Caki2 (cell line): Measurements from ENCODE around the gene MTHFS. TPM values are rescaled to one million over a fixed set of nuclear protein-coding genes. Genes with fewer than 3 reads are reported as not detected.
"Not testable (repeated sequence)": the region's sequence is repeated elsewhere in the genome, so short reads cannot be mapped to it uniquely, and the experiment has no call there.

Experiments used
- DNase-seq: peaks from one replicate; pipeline ENCODE4 v3.0.0-alpha.2; 2015; ENCODE audit warnings: low read depth
- in situ Hi-C: cut with HindIII; loops from 2 replicates; pipeline ENCODE4 v1.10.0; 2016; ENCODE audit warnings: low sequenced_read_pairs, low pct_unique_long_range_greater_than_20kb, mixed read lengths
- total RNA-seq: library from RNA; depleted of rRNA; stranded (reverse); fragments of >200 nt; shearing (Covaris generic); gene quantifications from 2 replicates; pipeline ENCODE4 v1.2.3, GENCODE V29; 2014; ENCODE audit warnings: low replicate concordance; rRNA removed

MTHFS gene
- total RNA-seq: 58.6 and 70.3 TPM in 2 replicates

- in situ Hi-C loops: no loop called here
- DNase-seq: peak; percentile 88
These were observed at the start of gene MTHFS for GRCh38 chr15:79896634-79897379. MTHFS (minus strand) TSS chr15:79897014; CDS start chr15:79896988, 26 bp downstream.

GRCh38 chr15:79944622-79945021, 47.8 kb upstream of the MTHFS start:
- in situ Hi-C loops: no loop called here
- DNase-seq: no peak

- in situ Hi-C loops: no loop called here
- peak; percentile 47 for DNase-seq
These were observed 47.0 kb upstream of the MTHFS start for GRCh38 chr15:79943820-79944219.

GRCh38 chr15:79942741-79943481, 46.1 kb upstream of the MTHFS start:
- DNase-seq: peak; percentile 44
- in situ Hi-C loops: no loop called here

- DNase-seq: no peak
- in situ Hi-C loops: no loop called here
These were observed 42.6 kb upstream of the MTHFS start for GRCh38 chr15:79939399-79939798.

- in situ Hi-C loops: no loop called here
- DNase-seq: no peak
These were observed 41.3 kb upstream of the MTHFS start for GRCh38 chr15:79938143-79938542.

- DNase-seq, in situ Hi-C loops: not testable (repeated sequence)
These were observed 38.9 kb upstream of the MTHFS start for GRCh38 chr15:79935556-79936201.

GRCh38 chr15:79933231-79933630, 36.4 kb upstream of the MTHFS start:
- in situ Hi-C loops: no loop called here
- DNase-seq: no peak

GRCh38 chr15:79932447-79932846, 35.6 kb upstream of the MTHFS start:
- no peak for DNase-seq
- in situ Hi-C loops: no loop called here

- no peak for DNase-seq
- in situ Hi-C loops: no loop called here
These were observed 33.7 kb upstream of the MTHFS start for GRCh38 chr15:79930516-79930915.

GRCh38 chr15:79929412-79929811, 32.6 kb upstream of the MTHFS start:
- in situ Hi-C loops: no loop called here
- no peak for DNase-seq

GRCh38 chr15:79926116-79926515, 29.3 kb upstream of the MTHFS start:
- DNase-seq, in situ Hi-C loops: not testable (repeated sequence)

- DNase-seq: no peak
- in situ Hi-C loops: no loop called here
These were observed 27.6 kb upstream of the MTHFS start for GRCh38 chr15:79924379-79924778.

GRCh38 chr15:79923515-79924169, 26.8 kb upstream of the MTHFS start:
- in situ Hi-C loops: no loop called here

GRCh38 chr15:79923079-79923514, 26.3 kb upstream of the MTHFS start:
- DNase-seq: peak; percentile 67
- in situ Hi-C loops: no loop called here

More at GRCh38 chr15:79923515-79924169, 26.8 kb upstream of the MTHFS start:
- DNase-seq: peak; percentile 96

- in situ Hi-C loops: no loop called here
- no peak for DNase-seq
These were observed 25.8 kb upstream of the MTHFS start for GRCh38 chr15:79922512-79923078.

- no peak for DNase-seq
- in situ Hi-C loops: no loop called here
These were observed 23.1 kb upstream of the MTHFS start for GRCh38 chr15:79919749-79920511.
